Fibroblast of upper back skin (primary cell): ENCODE data around the gene TAF3.
"Not testable (repeated sequence)": the region's sequence is repeated elsewhere in the genome, so short reads cannot be mapped to it uniquely, and the experiment has no call there.

Experiments used
- DNase-seq: peaks from one replicate; pipeline ENCODE4 v3.0.0-alpha.2; 2013

The TAF3 gene

DNA sequence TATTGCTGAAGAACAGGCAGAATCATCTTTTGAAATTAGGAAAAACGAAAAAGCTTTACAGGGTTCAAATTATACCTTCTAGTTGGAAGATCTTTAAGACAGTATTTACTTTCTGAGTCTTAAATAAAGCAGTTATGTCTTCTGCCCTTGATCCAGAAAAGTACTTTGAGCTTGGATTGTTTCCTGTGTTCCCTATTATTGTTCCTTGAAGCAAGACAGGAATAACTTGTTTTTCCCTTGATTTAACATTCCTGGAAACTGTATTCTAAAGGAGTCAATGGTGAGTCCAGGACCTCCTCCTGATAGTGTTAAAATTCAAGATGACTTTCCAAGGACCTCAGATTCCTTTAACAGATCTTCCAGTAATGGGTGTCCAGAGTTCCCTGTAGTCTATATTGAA is 161.9 kb downstream of the TAF3 start:
- no peak for DNase-seq

GRCh38 chr10:7982727-7983126 is 164.4 kb downstream of the TAF3 start:
- no peak for DNase-seq

DNA sequence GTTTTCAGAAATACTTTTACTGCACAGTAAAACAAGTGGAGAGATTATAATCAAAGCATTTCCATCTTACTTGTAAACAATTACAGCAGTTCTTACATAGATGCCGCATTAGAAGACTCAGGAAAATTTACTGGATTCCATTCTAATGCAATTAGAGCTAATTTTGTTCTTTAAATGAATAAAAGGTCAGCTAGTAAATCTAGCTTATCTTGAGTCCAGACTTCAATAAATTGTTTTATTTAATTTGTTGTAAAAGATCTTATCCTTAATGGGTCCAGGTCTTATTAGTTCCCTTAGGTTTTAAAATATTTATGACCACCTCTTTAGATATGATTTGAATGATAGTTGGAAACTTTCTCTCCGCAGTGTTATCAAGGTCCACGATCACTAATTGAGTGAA is 166.0 kb downstream of the TAF3 start:
- no peak for DNase-seq

- peak; percentile 12 for DNase-seq
Observed at GRCh38 chr10:7984896-7985295, 166.6 kb downstream of the TAF3 start.

DNA sequence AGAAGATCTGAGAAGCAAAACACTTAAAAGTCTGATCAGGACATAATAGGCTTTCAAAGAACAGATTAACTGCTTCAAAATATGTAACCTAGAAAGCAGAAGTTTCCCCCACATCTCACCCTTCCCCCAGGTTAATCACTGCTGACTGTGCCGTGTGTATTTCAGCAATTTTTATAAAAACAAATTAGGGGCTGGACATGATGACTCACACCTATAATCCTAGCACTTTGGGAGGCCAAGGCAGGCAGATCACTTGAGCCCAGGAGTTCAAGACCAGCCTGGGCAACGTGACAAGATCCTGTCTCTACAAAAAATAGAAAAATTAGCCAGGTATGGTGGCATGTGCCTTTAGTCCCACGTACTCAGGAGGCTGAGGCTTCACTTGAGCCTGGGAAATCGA is 168.5 kb downstream of the TAF3 start:
- peak; percentile 43 for DNase-seq

GRCh38 chr10:7988989-7989388 is 170.7 kb downstream of the TAF3 start:
- no peak for DNase-seq

DNA sequence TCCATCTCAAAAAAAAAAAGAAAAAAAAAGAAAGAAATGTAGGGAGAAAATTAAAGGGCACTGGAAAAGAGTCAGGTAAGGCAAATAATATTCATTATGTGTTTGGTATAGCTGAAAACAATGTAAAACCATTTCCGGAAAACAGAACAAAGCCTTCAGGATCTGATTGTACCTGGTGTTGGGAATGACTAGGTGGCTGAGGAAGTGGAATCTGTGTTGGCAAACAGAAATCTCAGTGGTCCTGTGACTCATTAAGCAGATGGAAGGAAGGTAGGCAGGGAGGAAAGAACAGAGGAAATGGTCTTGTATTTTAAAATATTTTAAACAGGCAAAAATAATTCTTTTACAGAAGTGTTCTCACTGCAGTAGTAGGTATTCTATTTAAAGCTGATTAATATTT is 180.5 kb downstream of the TAF3 start:
- DNase-seq = no peak

DNA sequence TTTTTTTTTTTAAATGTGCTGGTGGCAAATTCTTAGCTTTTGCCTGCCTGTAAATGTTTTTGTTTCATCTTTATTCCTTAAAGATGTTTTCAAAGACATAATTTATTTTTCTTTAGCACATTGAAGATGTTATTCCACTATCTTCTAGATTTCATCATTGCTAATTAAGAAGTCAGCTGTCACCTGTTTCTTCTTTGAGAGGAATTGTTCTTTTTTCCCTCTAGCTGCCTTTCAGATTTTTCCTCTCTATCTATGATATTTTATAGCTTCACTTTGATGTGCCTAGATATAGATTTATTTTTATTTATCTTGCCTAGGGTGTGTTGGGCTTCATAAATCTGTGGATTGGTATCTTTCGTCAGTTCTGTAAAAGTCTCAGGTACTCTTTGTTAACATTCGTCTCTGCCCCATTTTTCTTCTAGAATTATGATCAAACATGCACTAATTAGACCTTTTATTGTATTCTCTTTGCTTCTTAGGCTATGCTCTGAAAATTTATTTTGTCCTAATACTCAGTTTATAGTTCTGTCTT is 186.2 kb downstream of the TAF3 start:
- no peak for DNase-seq

DNA sequence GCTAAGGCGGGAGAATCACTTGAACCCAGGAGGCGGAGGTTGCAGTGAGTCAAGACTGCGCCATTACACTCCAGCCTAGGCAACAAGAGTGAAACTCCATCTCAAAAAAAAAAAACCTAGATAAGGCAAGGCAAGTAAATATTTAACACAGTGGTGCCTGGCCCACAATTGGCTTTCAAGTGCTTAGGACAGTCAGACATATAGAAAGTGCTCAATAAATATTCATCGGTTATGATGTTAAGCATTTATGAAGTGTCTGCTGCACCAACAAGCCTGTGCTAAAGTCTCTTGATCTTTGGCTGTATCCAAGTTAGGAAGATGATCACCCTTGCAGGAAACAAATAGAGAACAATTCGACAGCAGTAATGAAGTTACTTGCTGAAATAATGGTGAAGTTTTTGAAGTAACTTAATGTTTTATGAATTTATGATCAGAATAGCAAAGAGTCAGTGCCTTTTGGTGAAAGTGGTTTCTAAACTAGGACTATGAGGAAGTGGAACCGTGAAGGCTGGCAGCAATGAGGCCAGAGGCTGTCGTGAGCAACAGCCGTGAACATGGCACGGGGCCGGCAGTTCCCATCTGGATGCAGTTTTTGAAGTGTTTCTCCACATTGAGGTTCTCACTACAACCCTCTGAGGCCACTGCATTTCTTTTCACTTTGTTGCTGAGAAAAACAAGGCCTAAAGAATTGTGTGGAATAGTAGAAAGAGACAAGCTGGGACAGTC is 188.1 kb downstream of the TAF3 start:
- no peak for DNase-seq

DNA sequence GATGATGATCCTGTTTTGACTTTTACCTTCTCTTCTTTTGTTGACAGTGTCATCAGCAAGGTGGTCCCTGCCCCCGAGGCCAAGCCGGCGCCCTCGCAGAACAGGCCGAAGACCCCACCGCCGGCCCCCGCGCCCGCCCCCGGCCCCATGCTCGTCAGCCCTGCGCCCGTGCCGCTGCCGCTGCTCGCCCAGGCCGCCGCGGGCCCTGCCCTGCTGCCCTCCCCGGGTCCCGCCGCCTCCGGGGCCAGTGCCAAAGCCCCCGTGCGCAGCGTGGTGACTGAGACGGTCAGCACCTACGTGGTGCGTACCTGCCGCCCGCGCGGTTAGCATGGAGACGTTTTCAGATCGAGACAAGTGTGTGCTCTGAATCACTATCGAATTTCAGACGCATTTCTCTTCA is 190.7 kb downstream of the TAF3 start:
- DNase-seq = no peak

DNA sequence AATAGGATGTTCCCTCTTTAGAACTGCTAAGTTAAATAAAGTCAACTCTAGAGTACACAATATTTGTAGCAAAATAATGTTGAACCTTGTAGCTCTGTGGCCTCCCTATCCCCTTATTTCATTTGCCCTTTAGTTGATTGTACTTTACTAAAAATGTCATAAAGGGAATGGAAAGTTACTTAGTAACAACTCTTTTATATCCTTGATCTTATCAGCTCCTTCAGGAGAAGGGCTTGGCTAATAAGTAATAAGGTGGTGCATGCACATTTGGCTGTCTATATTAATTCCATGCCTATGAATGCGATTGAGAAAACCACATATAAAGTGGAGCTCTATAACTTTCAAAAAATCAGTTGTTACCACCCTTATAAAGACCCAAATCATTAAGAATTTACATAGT is 194.7 kb downstream of the TAF3 start:
- no peak for DNase-seq

- DNase-seq = no peak
Observed at GRCh38 chr10:8013619-8014018, 195.3 kb downstream of the TAF3 start.

DNA sequence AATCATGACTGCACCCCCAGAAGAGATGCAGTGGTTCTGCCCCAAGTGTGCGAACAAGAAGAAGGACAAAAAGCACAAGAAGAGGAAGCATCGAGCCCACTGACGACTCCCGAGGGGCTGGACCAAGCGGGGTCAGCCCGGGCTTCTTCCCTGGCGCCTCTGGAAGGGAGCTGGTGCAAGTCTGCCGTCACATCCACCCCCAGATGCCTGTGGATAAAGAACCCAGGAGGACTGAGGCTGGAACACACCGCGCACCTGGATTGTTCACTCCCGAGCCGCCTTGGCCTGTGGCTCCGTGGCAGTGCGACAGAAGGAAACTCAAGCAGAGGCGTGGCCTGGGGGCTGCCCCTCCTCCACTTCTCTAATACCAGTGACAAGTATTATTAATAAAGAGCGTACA is 196.3 kb downstream of the TAF3 start:
- DNase-seq = no peak

GRCh38 chr10:8017277-8017676 is 199.0 kb downstream of the TAF3 start:
- DNase-seq = peak; percentile 46

- DNase-seq = no peak
Observed at GRCh38 chr10:8023321-8023720, 205.0 kb downstream of the TAF3 start.

GRCh38 chr10:8023851-8024250 is 205.5 kb downstream of the TAF3 start:
- no peak for DNase-seq

DNA sequence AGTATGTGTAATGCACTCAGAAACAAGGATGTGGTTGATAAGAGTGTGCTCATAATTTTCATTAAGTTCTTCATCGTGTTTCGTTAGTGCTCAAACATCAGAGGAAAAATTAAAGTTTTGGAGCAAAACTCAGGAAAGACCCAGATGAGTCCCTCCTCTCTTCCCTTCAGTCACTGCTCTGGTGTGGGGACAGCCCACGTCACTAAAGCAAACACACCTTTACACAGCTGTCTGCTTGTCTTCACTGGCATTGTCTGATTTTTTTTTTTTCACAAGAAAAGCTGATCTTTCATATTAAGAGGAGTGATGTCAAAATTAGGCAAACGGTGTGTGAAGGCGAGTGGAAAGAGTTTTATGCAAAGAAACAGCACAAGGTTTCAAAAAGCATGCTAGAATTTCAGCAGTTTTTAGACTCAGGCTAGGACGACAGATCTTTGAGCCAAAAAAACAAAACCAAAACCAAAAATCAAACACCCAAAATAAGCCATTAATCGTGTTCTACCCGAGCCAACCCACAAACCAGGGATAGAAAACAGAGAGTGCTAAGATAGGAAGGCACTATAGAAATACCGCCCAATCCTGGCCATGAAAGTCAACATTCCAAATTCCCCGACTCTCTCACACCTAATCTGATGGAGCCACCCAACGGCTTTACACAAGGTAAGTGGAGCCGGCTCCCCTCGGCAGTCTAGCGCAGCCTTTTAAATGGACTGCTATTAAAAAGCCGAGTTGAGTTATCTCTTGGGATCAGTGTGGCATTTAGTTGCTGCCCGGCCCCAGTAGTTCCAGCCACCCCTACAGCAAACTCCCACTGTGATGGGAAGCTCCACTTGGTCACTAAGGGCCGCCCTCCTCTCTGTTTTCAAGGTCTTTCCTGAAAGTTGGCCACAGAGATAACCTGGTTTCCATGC is 208.3 kb downstream of the TAF3 start:
- no peak for DNase-seq

GRCh38 chr10:8031211-8031610 is 212.9 kb downstream of the TAF3 start:
- DNase-seq = not testable (repeated sequence)

GRCh38 chr10:8032558-8032957 is 214.3 kb downstream of the TAF3 start:
- DNase-seq = no peak

GRCh38 chr10:8033812-8034465 is 215.6 kb downstream of the TAF3 start:
- DNase-seq = no peak

- DNase-seq = no peak
Observed at GRCh38 chr10:8034466-8035005, 216.2 kb downstream of the TAF3 start.

DNA sequence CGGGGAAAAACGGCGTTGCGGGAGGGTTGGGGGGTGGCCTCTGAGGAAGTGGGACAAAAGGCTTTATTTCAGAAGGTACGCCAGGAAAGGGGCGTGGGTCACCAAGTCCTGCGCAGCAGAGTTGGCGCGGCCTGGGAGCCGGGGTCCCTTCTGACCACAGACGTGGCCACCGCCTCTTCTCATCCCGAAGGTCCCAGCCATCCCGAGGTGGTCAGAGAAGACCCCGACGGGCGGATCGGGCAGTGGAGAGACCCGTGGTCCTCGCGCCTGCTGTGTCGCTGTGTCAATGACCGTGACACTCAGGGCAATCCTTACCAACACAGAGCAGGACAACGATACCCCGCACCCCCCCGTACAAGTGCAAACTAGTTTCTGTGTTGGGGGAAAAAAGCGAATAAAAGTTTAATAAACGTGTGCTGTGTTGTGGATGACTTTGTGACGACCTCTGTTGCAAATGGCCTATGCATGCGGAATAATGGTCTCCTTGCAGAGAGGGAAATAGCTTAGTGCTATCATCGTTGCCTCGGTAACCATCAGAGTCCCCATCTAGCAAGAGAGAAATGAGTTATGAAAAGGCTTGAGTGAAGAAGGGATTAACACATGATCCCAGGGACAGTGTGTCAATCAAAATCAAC is 216.8 kb downstream of the TAF3 start:
- no peak for DNase-seq
